D721Med (cell line): ENCODE results near the gene ERCC3.
A peak's percentile ranks its signal among the peaks of the same experiment; 100 is the strongest.

ENCODE experiments used
- DNase-seq: peaks from one replicate; pipeline ENCODE4 v3.0.0; 2011; ENCODE audit warnings: low spot score; ENCODE audit not compliant: insufficient read length
- FAIRE-seq: peaks from 2 replicates; lab custom pipeline; 2011; peaks lifted over from hg19 to GRCh38; lab: Jason Lieb, UNC
- TF ChIP-seq, protein P1 (sequence below): IDR thresholded peaks from 2 replicates; pipeline ENCODE4 v1.5.1; 2012; ENCODE audit warnings: mild to moderate bottlenecking, control low read depth; ENCODE audit not compliant: insufficient read depth; ENCODE audit errors: missing control alignments

The ERCC3 gene

DNA sequence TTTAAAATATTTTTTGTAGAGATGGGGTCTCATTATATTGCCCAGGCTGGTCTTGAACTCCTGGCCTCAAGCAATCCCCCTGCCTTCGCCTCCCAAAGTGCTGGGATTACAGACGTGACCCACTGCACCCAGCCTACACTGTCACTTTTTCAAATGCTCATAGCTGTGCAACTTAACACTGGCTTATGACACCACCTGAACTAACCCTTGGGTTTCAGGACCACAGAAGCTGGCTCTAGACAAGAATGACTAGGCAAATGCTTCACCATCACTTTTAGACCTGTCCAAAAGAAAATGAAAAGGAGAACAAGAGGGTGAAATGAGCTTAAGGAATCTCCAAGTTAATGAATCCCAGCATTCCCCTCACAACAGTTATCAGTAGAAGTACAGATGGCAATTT, 13.3 kb downstream of the ERCC3 start:
- DNase-seq: no peak
- TF ChIP-seq, protein P1, sequence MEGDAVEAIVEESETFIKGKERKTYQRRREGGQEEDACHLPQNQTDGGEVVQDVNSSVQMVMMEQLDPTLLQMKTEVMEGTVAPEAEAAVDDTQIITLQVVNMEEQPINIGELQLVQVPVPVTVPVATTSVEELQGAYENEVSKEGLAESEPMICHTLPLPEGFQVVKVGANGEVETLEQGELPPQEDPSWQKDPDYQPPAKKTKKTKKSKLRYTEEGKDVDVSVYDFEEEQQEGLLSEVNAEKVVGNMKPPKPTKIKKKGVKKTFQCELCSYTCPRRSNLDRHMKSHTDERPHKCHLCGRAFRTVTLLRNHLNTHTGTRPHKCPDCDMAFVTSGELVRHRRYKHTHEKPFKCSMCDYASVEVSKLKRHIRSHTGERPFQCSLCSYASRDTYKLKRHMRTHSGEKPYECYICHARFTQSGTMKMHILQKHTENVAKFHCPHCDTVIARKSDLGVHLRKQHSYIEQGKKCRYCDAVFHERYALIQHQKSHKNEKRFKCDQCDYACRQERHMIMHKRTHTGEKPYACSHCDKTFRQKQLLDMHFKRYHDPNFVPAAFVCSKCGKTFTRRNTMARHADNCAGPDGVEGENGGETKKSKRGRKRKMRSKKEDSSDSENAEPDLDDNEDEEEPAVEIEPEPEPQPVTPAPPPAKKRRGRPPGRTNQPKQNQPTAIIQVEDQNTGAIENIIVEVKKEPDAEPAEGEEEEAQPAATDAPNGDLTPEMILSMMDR: no peak
- FAIRE-seq: no peak

DNA sequence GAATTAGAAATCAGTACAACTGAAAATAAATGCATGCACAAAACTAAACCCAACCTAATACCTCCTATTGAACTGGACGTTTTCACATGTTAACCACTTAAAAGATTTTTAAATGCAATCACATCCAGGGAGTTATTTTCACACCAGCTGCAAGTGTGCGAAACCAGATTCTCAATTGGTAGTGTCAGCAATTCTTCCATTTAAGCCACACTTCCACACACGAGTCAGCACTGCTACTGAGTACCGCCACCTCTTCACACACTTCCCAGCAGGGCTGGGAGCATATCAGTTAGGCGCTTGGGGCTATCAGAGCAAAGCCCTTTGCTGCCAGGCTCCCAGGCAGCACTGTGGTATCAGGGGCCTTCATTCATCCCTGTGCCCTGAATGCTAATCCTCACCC, 14.2 kb downstream of the ERCC3 start:
- TF ChIP-seq, protein P1: no peak
- DNase-seq: no peak
- no peak for FAIRE-seq

DNA sequence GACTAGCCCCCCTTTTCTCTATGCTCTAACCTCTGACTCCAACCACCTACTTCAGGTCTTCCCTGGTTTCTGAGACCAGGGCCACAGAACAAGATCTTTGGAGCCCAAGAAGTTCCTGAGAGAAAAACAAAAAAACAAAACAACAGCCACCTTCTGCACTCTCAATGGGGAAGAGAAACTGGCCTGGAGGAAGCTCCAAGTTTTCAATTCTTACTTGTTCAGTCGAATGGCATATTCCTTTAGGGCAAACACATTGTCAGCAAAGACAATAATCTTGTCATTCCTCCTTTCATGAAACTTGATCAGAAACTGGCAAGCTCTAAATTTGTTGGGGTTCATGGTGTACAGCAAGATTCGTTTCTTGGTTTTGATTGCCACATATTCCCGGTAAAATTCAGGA, 15.0 kb downstream of the ERCC3 start:
- TF ChIP-seq, protein P1: no peak
- FAIRE-seq (no peak), DNase-seq (no peak)

DNA sequence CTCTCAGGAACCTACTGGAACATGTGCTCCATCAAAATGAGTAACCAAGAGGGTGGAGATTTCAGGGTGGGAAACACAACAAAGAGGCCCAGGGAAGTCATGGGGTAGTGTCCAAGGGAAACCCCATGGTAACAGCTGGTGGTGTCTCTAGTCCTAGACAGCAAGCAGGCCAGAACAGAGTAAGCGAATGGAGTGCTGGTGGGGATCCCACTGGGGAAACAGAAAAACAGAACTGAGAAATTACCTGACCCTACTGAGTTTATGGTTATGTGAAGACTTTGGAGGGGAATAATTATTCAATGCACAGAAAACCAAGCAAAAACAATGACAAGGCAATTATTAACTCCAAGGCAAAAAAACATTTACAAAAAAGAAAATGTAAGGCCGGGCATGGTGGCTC, 16.9 kb downstream of the ERCC3 start:
- no peak for FAIRE-seq
- no peak for DNase-seq
- TF ChIP-seq, protein P1: no peak

DNA sequence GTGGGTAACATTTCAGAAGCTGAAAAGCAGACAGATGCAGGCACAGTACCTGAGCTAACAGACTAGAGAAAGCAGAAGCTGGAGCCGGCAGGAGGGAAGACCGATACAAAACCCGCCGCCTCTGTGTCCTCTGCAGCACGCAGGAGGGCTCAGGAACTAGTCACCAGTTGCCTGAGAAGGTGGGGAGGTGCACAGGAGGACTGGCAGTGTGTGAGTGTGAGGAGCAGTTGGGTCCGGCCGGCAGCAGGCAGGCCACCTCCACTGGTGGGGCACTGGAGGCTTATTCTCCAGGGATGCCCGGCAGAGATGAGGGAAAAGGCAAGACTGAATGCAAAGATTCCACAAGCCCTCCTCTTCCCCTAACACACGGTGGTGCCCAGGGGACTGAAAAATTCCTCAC, 18.2 kb downstream of the ERCC3 start:
- DNase-seq (no peak), FAIRE-seq (no peak)

DNA sequence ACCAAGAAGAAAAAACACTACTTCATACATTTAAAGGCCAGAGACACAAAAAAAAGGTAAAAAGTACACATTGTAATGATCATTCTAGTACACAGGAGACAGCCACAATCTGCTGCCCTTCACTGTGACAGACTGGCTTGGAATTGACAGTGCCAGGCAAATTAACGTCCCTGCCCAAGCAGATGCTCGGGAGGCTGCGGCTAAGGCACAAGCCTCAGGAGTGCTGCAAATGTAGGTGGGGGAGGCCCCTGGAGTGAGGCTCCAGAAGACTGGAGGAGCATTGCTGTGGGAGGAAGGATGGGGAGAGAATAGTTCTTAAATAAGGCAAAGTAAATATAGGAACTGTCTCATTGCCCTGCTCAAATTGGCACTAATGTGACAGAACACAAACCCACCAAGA, 18.6 kb downstream of the ERCC3 start:
- TF ChIP-seq, protein P1: no peak
- FAIRE-seq (no peak), DNase-seq (no peak)

More for the DNA sequence above, 18.2 kb downstream of the ERCC3 start:
- TF ChIP-seq, protein P1: no peak

DNA sequence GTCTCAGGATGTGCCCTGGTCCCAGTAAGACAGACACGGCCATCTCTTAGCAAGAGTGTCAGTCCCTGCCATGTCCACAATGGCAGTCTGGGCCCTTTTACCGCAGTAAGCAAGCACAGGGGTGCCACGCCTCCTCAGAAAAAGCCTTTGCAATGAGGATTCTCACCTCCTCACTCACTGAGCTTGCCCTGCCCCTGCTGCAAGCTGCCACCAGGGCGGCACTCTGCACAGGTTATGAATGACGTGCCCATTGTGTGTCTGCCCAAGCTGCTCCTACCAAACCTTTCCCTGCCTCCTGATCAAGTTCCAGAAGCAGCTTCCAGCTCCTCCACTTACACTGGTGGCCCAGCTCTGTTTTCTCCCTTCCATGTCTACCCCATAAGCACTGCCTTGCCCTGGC, 23.3 kb downstream of the ERCC3 start:
- TF ChIP-seq, protein P1: peak; percentile 16
- no peak for FAIRE-seq
- no peak for DNase-seq
